ENCODE data around the gene SSH2.

DNA sequence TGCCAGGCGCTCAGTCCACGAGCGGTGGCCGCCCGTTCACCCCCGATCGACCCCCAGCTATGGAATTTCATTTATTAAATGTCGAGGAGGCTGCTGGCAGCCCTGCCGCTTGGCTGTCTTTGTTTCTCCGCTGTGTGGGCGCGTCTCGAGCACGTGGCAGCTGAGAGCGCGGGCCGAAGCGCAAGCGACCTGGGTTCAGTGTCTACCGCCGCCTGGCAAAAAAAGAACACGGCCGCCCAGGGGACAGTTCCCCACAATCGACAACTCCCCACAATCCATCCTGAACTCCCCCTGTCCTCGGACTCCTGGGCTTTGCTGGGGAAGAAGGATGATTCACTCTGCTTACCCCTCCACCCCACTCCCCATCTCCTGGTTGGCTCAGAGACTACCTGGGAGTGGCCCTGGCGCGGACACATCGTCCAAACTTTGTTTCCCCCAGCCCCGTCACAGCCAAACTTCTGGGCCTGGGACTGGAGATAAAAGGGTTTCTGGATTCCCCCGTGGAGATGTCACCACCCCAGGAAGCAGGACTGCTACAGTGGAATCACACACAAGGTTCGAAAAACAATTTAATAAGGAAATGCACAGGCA, 338.8 kb downstream of the SSH2 start:
- TF ChIP-seq, protein P1, sequence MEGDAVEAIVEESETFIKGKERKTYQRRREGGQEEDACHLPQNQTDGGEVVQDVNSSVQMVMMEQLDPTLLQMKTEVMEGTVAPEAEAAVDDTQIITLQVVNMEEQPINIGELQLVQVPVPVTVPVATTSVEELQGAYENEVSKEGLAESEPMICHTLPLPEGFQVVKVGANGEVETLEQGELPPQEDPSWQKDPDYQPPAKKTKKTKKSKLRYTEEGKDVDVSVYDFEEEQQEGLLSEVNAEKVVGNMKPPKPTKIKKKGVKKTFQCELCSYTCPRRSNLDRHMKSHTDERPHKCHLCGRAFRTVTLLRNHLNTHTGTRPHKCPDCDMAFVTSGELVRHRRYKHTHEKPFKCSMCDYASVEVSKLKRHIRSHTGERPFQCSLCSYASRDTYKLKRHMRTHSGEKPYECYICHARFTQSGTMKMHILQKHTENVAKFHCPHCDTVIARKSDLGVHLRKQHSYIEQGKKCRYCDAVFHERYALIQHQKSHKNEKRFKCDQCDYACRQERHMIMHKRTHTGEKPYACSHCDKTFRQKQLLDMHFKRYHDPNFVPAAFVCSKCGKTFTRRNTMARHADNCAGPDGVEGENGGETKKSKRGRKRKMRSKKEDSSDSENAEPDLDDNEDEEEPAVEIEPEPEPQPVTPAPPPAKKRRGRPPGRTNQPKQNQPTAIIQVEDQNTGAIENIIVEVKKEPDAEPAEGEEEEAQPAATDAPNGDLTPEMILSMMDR (IDR thresholded peaks at IDR 0.05): no peak
- TF ChIP-seq POLR2A (IDR thresholded peaks at IDR 0.05) (no peak), EP300 (IDR thresholded peaks at IDR 0.05) (no peak)
